KBM-7 (cell line): Measurements from ENCODE around the gene PAK4.
A peak's percentile ranks its signal among the peaks of the same experiment; 100 is the strongest.
"Not testable (repeated sequence)": the region's sequence is repeated elsewhere in the genome, so short reads cannot be mapped to it uniquely, and the experiment has no call there.

Source experiments
- DNase-seq: peaks from one replicate; pipeline ENCODE4 v3.0.0-alpha.2; 2015
- in situ Hi-C: fragments of 300-500 bp; cut with MboI; formaldehyde crosslinking; loops from 2 replicates; pipeline ENCODE4 v1.14.3; 2020; ENCODE audit warnings: low sequenced_read_pairs, low pct_unique_long_range_greater_than_20kb, mixed read lengths

Gene PAK4

GRCh38 chr19:39142630-39143029 is 17.0 kb downstream of the PAK4 start:
- peak; percentile 29 for DNase-seq
- in situ Hi-C loops = no loop called here

GRCh38 chr19:39143757-39144289 is 18.2 kb downstream of the PAK4 start:
- in situ Hi-C loops = not testable (repeated sequence)

GRCh38 chr19:39144290-39145071 is 18.9 kb downstream of the PAK4 start:
- in situ Hi-C loops = no loop called here
- peak; percentile 25 for DNase-seq

More at GRCh38 chr19:39143757-39144289, 18.2 kb downstream of the PAK4 start:
- not testable (repeated sequence) for DNase-seq

GRCh38 chr19:39145180-39145953 is 19.8 kb downstream of the PAK4 start:
- DNase-seq = no peak
- in situ Hi-C loops = no loop called here

DNA sequence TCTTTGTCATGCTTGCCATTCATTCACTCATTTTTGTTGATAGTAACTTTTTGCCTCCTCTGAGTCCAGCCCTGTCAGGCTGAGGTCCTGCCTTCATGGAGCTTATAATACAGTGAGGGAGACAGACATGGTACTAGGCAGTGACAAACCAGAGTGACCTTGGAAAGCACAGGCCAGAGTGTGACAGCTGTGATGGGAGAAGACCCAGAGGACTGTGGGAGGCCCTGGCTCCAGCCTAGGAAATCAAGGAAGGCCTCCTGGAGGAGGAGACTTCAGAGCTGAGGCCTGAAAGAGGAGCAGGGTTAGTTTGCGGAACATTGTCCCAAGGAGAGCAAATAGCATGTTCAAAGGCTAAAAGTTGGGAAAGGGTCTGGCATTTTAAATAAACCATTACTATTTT is 20.5 kb downstream of the PAK4 start:
- in situ Hi-C loops = no loop called here
- DNase-seq = no peak

DNA sequence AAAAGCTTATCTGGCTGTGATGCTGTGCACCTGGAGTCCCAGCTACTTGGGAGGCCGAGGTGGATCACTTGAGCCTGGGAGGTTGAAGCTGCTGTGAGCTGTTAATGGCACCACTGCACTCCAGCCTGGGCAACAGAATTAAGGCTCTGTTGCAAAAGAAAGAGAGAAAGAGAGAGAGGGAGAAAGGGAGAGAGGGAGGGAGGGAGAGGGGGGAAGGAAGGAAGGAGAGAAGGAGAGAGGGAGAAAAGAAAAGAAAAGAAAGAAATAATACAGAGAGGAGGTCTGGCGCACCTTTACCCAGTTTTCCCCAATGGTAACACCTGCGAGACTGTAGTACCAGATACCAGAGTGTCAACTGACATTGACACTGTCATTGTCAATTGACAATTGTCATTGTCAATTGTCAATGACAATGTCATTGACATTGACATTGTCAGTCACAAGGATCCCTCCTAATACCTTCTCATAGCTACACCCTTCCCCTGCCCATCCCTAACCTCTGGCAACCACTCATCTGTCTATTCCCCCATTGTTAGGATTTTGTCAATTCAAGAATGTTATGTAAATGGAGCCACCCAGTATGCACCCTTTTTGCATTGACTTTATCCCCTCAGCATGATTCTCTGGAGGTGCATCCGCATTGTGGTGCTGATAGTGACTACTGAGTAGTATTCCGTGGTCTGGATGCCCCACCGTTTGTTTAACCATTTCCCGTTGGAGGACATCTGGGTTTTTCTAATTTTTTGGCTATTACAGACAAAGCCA is 21.3 kb downstream of the PAK4 start:
- no peak for DNase-seq
- in situ Hi-C loops = no loop called here

DNA sequence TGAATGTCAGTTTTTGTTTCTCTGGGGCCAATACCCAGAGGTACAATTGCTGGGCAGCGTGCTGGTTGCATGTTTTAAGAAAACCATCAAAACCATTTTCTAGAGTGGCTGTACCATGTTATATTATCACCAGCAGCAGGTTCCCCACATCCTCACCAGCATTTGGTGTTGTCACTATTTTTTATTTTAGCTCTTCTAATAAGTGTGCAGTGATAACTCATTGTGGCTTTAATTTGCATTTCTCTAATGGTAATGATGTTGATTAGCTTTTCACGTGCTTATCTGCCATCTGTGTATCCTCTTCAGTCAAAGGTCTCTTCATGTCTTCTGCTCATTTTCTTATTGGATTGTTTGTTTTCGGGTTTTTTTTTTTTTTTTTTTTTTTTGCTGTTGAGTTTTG is 21.9 kb downstream of the PAK4 start:
- in situ Hi-C loops = no loop called here
- DNase-seq = no peak

DNA sequence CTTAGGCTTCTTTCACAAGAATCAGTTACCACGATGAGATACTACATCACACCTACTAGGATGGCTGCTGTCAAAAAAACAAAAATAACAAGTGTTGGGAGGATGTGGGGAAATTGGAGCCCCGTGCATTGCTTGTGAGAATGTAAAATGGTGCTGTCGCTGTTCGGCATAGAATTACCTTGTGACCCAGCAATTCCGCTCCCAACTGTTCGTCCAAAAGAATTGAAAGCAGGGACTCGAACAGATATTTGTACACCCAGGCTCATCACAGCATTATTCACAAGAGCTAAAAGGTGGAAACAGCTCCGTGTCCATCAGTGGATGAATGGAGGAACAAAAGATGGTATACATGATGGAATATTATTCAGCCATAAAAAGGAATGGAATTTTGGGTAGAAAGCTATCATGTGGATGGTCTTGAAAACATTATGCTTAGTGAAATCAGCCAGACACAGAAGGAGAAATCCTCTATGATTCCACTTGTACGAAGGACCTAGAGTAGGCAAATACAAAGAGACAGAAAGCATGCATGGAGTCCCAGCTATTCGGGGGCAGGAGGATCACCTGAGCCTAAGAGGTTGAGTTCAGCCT is 23.4 kb downstream of the PAK4 start:
- in situ Hi-C loops = no loop called here
- DNase-seq = no peak

- DNase-seq = no peak
- in situ Hi-C loops = no loop called here
These were observed 24.6 kb downstream of the PAK4 start for GRCh38 chr19:39150235-39150634.

- DNase-seq = no peak
- in situ Hi-C loops = no loop called here
These were observed 25.4 kb downstream of the PAK4 start for GRCh38 chr19:39150807-39151600.

DNA sequence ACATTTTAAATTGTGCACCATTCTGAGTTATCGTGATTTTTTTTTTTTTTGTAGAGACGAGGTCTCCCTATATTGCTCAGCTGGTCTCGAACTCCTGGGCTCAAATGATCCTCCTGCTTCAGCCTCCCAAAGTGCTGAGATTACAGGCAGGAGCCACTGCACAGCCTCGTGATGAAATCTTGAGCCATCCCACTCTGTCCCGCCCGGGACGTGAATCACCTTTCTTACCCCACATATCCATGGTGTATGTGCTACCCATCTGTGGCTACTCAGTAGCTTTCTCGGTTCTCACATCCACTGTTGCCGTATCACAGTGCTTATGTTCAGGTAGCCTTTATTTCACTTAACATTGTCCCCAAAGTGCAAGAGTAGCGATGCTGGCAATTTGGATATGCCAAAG is 26.5 kb downstream of the PAK4 start:
- DNase-seq = no peak
- in situ Hi-C loops = no loop called here

DNA sequence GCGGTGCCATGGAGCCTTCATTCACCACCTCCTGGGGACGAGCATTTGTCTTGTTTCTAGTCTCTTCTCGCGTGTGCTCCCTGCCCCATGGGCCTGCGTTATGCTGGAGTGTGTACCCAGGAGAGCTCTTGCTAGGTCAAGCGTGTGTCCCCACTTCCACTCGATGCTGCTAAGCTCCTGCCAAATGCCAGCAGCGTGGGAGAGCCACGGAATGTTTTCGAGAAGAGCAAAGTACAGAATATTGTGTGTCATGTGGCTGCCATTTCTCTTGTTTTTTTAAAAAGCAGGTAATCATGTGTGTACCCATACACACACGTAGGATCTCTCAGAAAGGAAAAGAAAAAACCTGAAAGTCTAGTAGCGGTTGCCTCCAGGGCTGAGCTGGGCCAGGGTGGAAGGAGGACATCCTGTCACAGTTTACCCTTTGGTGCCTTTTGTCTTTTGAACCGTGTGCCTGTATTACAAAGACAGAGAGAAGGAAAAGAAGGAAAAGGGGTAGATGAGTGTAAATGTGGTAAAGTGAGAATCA is 28.6 kb downstream of the PAK4 start:
- in situ Hi-C loops = no loop called here

GRCh38 chr19:39154629-39155100 is 29.1 kb downstream of the PAK4 start:
- in situ Hi-C loops = no loop called here
- DNase-seq = no peak

More for the DNA sequence above, 28.6 kb downstream of the PAK4 start:
- DNase-seq = no peak

- in situ Hi-C loops = no loop called here
- no peak for DNase-seq
These were observed 29.6 kb downstream of the PAK4 start for GRCh38 chr19:39155114-39155700.

DNA sequence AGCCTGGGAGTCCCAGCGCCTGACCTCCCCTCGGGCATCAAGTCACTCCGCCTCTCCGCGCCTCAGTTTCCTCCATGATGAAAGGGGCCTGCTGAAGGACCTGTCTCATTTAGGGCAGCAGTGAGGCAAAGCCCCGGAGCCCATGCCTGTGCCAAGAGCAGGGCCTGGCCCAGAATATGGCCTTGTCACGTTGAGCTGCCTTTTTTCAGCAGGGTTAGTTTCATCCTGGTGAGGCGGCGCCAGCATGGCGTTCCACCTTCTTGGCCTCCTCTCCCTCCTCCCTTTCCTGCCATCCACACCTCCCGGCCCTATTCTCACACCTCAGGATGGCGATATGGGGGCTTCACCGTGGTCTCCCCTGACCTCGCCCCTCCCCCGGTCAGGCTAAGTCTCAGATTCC is 30.2 kb downstream of the PAK4 start:
- in situ Hi-C loops = no loop called here
- DNase-seq = no peak

DNA sequence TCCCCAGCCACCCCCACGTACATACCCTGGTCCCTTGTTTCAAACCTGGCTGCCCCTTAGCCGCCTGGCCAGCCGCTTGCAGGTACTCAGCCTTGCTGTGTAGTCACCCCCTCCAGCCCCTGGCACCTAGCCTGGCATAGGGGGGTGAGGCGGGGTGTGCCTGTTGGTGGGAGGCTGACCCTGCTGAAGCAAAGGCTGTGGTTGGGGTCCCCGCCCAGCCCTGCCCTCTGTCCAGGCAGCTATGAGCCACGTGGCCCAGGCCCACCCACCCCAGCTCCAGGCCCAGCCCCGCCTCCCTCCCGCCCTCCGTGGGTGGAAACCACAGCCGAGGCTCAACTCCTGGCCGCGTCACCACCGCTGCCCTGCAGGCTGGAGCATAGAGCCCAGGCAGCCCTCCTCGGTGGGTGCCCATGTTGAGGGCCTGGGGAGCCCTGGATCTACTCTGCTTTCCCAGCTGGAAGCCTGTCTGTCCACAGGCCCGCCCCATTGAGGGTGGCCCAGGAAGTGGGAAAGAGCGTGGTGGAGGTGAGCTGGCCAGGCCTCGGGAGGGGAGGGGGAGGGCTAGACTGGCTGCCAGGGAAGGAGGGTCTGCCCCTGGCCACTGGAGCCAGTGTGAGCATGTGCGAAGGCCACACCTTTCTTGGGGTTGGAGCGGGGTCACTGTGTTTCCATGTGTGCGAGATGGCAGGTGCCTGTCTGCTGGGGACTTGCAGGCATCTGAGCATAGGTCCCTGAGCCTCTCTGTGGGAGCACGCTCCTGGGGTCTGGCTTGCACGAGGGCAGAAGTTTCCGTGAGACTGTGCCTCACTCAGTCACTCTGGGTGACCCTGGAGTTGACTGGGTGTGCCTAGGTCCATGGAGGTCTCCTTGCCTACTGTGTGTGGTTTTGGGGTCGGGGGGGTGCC is 31.0 kb downstream of the PAK4 start:
- in situ Hi-C loops = no loop called here
- DNase-seq = no peak
